Keratinocyte (primary cell): ENCODE data around the gene SLC38A2.
A peak's percentile ranks its signal among the peaks of the same experiment; 100 is the strongest.

Experiments
- EZH2 ChIP-seq: IDR thresholded peaks from one replicate; pipeline ENCODE4 v1.6.1; 2012; ENCODE audit warnings: inconsistent platforms, mild to moderate bottlenecking, low read length, moderate library complexity
- TF ChIP-seq, protein P1 (sequence below), 3 experiments: IDR thresholded peaks in 1 of 3; conservative IDR thresholded peaks in 1 of 3; optimal IDR thresholded peaks in 1 of 3; 2 replicates in 2 of 3; 3 replicates in 1 of 3; pipeline versions ENCODE3 to v1.5.1; 2011; ENCODE audit warnings: low read length in 3 of 3, mild to moderate bottlenecking in 3 of 3, moderate library complexity in 2 of 3, control low read depth in 1 of 3, inconsistent platforms in 1 of 3; ENCODE audit not compliant: insufficient read depth in 2 of 3; ENCODE audit errors: extremely low read depth in 1 of 3

DNA sequence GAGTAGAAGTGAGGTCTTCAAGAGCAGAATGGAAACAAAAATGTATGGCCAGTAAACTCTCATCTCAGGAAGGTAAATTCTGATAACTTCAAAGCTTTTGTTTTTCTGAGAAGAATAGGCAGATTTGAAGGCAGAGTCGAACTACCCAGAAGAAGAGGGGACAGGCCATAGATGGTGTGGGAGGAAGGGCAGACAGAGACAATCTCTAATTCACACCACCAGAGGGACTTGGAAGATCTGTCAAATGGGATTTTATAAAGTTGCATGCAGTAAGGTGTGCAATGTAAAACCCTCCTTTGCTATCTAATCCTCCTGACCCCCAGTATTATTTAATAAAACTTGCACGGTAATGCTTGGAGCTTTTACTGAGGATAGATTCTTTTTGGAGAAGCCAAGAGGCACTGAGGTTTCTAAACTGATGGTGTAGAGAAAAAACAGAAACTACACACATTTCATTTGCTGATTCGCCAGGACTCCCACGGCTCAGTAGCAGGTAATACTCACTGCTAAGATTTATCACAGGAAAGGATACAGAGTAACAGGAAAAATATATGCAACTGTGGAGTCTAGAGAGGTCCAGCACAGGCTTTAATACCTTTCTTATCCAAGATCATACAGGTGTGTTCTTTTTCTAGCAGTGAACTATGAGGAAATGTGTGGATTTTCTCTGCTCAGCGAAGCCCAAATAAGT lies 18.3 kb downstream of the SLC38A2 start:
- TF ChIP-seq, protein P1, sequence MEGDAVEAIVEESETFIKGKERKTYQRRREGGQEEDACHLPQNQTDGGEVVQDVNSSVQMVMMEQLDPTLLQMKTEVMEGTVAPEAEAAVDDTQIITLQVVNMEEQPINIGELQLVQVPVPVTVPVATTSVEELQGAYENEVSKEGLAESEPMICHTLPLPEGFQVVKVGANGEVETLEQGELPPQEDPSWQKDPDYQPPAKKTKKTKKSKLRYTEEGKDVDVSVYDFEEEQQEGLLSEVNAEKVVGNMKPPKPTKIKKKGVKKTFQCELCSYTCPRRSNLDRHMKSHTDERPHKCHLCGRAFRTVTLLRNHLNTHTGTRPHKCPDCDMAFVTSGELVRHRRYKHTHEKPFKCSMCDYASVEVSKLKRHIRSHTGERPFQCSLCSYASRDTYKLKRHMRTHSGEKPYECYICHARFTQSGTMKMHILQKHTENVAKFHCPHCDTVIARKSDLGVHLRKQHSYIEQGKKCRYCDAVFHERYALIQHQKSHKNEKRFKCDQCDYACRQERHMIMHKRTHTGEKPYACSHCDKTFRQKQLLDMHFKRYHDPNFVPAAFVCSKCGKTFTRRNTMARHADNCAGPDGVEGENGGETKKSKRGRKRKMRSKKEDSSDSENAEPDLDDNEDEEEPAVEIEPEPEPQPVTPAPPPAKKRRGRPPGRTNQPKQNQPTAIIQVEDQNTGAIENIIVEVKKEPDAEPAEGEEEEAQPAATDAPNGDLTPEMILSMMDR (optimal IDR thresholded peaks at IDR 0.05 in 1 of 3, IDR thresholded peaks at IDR 0.05 in 1 of 3, conservative IDR thresholded peaks at IDR 0.05 in 1 of 3; ENCODE audit: extremely low read depth in 1 of 3, insufficient read depth in 2 of 3, low read length in 3 of 3) = peak in 2 of 3 experiments; percentile 10 to 11
- TF ChIP-seq EZH2 = no peak
